ENCODE measurements around the gene KLK6. TPM values are rescaled to one million over a fixed set of nuclear protein-coding genes. Genes with fewer than 3 reads are reported as not detected.

KLK6 gene
- not detected for polyA plus RNA-seq

- Mint-ChIP-seq H3K27me3 (peaks cover 25% of the 10 kb centered on the region), H3K27ac (no peak within 1 kb of the TSS), H3K9me3 (peaks cover 0 to 1% (median 0%) of the 10 kb centered on the region in 3 donors), H3K4me3 (peak within 1 kb of the TSS in 1 of 4 donors; percentile 17), H3K36me3 (no peaks in the 10 kb centered on the region), H3K4me1 (no peaks in the 10 kb centered on the region)
These were observed at the start of gene KLK6 for GRCh38 chr19:50969413-50969760. TSS of gene KLK6 (minus strand) at chr19:50969591. CDS start at chr19:50968104, 1,487 bp downstream.

GRCh38 chr19:51018745-51019543, 49.6 kb upstream of the KLK6 start:
- Mint-ChIP-seq H3K9me3 (peaks cover 0 to 10% (median 0%) of the 10 kb centered on the region in 3 donors), H3K27ac (no peak overlapping the region), H3K4me1 (peaks cover 0 to 2% (median 1%) of the 10 kb centered on the region in 3 donors), H3K27me3 (peaks cover 50% of the 10 kb centered on the region), H3K4me3 (peak overlapping the region in 1 of 4 donors; percentile 74), H3K36me3 (peaks cover 2% of the 10 kb centered on the region)

DNA sequence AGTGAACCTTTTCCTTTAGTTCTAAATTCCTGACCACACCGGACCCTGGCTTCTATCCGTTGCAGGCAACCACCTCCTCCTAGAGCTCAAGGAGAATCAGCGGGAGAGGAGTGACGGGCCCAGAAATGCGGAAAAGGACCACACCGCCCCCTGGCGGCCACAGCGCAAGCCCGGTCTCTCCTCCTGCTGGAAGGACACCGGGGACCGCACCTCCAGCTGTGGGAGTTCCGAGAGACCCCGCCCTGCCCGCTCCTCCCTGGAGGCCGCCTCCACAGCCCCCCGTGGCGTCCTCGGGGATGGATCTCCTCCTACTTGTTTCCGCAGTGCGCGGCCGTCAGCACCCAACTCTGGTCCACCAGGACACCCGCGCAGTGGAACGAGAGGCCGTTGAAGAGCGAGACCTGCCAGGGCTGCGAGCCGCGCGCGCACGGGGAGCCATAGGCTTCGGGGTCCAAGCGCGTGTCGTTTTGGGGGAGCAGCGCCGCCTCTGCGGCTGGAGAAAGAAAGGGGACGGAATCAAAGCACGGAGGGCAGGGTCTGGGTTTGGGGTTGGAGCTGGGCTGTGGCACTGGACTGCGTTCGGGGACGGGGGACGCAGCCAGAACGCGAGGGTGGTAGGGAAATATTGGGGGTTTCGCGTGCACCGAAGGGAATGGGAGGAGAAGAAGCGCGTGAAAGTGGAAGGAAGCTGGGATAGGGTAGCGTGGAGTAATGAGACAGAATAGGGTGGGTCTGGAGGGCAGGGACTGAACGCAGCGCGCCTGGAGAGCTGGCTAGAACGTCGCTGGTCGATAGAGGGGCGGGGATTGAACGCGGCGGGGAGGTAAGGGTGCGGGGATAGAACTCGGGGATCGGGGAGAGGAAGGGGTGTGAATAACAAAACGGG, 47.6 kb upstream of the KLK6 start:
- peak overlapping the region in 3 of 4 donors; percentile 48 to 78 (median 60) for H3K4me3 Mint-ChIP-seq
- peak overlapping the region in 1 of 3 donors; percentile 78 for H3K27ac Mint-ChIP-seq
- peaks cover 0 to 2% (median 1%) of the 10 kb centered on the region in 3 donors for H3K4me1 Mint-ChIP-seq
- H3K9me3 Mint-ChIP-seq: peaks cover 0 to 10% (median 0%) of the 10 kb centered on the region in 3 donors
- peaks cover 54% of the 10 kb centered on the region for H3K27me3 Mint-ChIP-seq
- peaks cover 2% of the 10 kb centered on the region for H3K36me3 Mint-ChIP-seq

GRCh38 chr19:51015691-51016267, 46.4 kb upstream of the KLK6 start:
- peaks cover 0 to 2% (median 1%) of the 10 kb centered on the region in 3 donors for H3K4me1 Mint-ChIP-seq
- H3K4me3 Mint-ChIP-seq: peak overlapping the region in 1 of 4 donors; percentile 68
- H3K27ac Mint-ChIP-seq: peak overlapping the region in 1 of 3 donors; percentile 50
- peaks cover 54% of the 10 kb centered on the region for H3K27me3 Mint-ChIP-seq
- peaks cover 2% of the 10 kb centered on the region for H3K36me3 Mint-ChIP-seq
- peaks cover 0 to 12% (median 0%) of the 10 kb centered on the region in 3 donors for H3K9me3 Mint-ChIP-seq

DNA sequence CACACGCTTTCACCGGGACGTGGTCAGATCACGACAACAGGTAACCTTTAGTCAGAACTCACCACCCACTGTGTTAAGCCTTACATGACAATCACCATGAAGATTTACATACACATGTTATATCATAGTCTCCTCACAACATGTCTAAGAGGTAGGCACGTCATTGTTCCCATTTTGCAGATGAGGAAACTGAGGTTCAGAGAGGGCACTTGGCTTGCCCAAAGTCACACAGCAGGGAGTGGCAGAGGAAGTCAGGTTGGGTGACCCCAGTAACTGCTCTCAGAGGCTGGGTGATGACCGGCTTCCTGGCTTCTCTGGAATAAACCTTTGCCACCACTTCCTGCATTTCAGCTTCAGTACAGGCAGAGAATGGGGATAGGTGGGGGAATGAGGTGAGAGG, 44.9 kb upstream of the KLK6 start:
- peaks cover 56% of the 10 kb centered on the region for H3K27me3 Mint-ChIP-seq
- H3K4me1 Mint-ChIP-seq: peaks cover 0 to 5% (median 1%) of the 10 kb centered on the region in 3 donors
- no peak overlapping the region for H3K27ac Mint-ChIP-seq
- peaks cover 2% of the 10 kb centered on the region for H3K36me3 Mint-ChIP-seq
- peaks cover 0 to 12% (median 0%) of the 10 kb centered on the region in 3 donors for H3K9me3 Mint-ChIP-seq
- no peak overlapping the region for H3K4me3 Mint-ChIP-seq

DNA sequence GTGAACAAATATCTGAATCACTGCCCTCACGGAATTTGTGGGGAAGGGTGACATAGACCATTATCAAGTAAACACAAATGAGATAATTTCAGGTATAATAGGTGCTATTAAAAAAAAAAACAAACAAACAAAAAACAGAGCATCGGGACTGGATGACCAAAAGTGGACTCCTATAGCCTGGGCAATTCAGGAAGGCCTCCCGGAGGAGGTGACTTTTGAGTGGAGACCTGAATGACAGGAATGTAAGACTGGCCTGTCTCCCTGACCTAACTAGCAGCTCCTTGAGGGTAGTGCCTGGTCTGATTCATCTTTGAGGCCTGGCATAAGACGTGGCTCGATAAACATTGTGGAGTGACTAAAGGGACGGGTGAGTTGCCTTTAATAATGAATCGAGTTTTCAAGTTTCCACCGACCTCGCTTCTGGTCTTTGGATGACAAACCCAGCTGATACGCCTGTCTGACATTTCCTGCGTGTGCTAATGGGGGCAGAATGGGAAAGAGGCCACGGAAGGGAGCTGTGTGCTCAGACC, 43.3 kb upstream of the KLK6 start:
- H3K27me3 Mint-ChIP-seq: peaks cover 46% of the 10 kb centered on the region
- H3K4me1 Mint-ChIP-seq: peaks cover 0 to 3% (median 0%) of the 10 kb centered on the region in 3 donors
- H3K36me3 Mint-ChIP-seq: no peaks in the 10 kb centered on the region
- no peak overlapping the region for H3K27ac Mint-ChIP-seq
- H3K4me3 Mint-ChIP-seq: peak overlapping the region in 1 of 4 donors; percentile 4
- peaks cover 0 to 8% (median 0%) of the 10 kb centered on the region in 3 donors for H3K9me3 Mint-ChIP-seq

GRCh38 chr19:51010066-51010795, 40.8 kb upstream of the KLK6 start:
- Mint-ChIP-seq H3K4me3 (no peak overlapping the region), H3K9me3 (peaks cover 0 to 5% (median 0%) of the 10 kb centered on the region in 3 donors), H3K4me1 (peaks cover 0 to 3% (median 0%) of the 10 kb centered on the region in 3 donors), H3K36me3 (no peaks in the 10 kb centered on the region), H3K27me3 (peaks cover 23% of the 10 kb centered on the region), H3K27ac (peak overlapping the region in 1 of 3 donors; percentile 69)

DNA sequence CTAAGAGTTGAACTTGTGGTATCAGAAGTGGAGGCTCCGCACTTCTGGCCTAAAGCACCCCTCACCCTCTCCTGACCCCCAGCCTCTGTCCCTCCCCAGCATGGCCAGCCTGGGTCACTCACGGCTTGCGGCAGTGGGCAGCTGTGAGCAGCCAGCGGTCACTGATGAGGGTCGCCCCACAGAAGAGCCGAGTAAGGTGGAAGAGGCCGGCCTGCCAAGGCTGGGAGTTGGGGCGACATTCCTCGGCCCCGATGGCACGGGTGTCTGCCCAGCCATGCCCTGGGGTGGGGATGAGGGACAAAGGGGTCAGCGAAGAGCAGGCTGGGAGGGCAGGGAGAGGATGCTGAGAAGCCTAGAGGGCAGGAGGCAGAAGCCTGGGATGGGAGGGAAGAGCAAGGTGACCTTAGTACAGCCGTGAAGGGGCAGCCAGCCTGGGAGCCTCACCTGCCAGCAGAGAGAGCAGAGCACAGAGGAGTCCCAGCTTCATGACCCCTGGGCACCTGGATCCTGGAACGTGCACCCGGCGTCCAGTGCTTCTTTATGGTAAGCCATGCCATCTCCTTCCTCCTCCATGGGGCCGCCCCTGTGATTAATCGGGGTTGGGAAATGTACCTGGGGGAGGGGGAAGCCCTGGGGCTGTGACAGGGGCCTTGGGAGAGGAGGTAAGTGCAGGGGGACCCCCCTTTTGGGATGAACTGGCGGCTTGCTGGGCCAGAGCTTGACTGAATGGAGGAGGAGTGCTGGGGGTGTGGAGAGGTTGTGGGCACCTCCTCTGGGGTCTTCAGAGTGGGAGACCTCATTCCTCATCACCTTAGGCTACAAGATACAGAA, 39.9 kb upstream of the KLK6 start:
- peaks cover 17% of the 10 kb centered on the region for H3K27me3 Mint-ChIP-seq
- no peak overlapping the region for H3K4me3 Mint-ChIP-seq
- no peaks in the 10 kb centered on the region for H3K36me3 Mint-ChIP-seq
- peaks cover 0 to 3% (median 0%) of the 10 kb centered on the region in 3 donors for H3K4me1 Mint-ChIP-seq
- no peak overlapping the region for H3K27ac Mint-ChIP-seq
- peaks cover 0 to 3% (median 0%) of the 10 kb centered on the region in 3 donors for H3K9me3 Mint-ChIP-seq

DNA sequence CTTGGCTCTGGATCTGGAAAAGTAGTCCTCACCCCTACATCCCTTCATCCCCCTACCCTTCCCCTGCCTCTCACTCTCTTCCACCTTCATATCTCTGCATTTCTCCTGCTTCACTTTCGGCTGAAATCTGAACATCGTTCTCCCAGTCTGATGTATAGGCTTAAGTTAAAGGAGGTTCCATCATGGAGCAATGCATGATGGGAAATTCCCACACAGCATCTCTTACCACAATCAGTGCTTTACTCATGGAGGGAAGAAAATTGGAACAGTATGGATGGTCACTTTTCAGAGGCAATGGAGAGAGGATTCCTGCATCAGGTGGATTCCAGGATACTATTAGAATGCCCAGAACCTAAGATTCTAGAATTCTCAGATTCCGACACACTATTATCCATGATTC, 38.1 kb upstream of the KLK6 start:
- H3K4me3 Mint-ChIP-seq: no peak overlapping the region
- H3K27me3 Mint-ChIP-seq: peaks cover 11% of the 10 kb centered on the region
- peaks cover 0 to 3% (median 0%) of the 10 kb centered on the region in 3 donors for H3K4me1 Mint-ChIP-seq
- H3K27ac Mint-ChIP-seq: no peak overlapping the region
- no peaks in the 10 kb centered on the region for H3K36me3 Mint-ChIP-seq
- peaks cover 0 to 3% (median 1%) of the 10 kb centered on the region in 3 donors for H3K9me3 Mint-ChIP-seq

- no peak overlapping the region for H3K4me3 Mint-ChIP-seq
- no peak overlapping the region for H3K27ac Mint-ChIP-seq
- peaks cover 0 to 4% (median 0%) of the 10 kb centered on the region in 3 donors for H3K4me1 Mint-ChIP-seq
- H3K27me3 Mint-ChIP-seq: peaks cover 9% of the 10 kb centered on the region
- no peaks in the 10 kb centered on the region for H3K36me3 Mint-ChIP-seq
- H3K9me3 Mint-ChIP-seq: peaks cover 0 to 1% (median 1%) of the 10 kb centered on the region in 3 donors
These were observed 37.0 kb upstream of the KLK6 start for GRCh38 chr19:51006406-51006805.

- peaks cover 0 to 1% (median 0%) of the 10 kb centered on the region in 3 donors for H3K4me1 Mint-ChIP-seq
- H3K36me3 Mint-ChIP-seq: no peaks in the 10 kb centered on the region
- H3K27me3 Mint-ChIP-seq: peaks cover 9% of the 10 kb centered on the region
- H3K27ac Mint-ChIP-seq: no peak overlapping the region
- peaks cover 0 to 1% (median 1%) of the 10 kb centered on the region in 3 donors for H3K9me3 Mint-ChIP-seq
- H3K4me3 Mint-ChIP-seq: no peak overlapping the region
These were observed 35.9 kb upstream of the KLK6 start for GRCh38 chr19:51005248-51005647.

DNA sequence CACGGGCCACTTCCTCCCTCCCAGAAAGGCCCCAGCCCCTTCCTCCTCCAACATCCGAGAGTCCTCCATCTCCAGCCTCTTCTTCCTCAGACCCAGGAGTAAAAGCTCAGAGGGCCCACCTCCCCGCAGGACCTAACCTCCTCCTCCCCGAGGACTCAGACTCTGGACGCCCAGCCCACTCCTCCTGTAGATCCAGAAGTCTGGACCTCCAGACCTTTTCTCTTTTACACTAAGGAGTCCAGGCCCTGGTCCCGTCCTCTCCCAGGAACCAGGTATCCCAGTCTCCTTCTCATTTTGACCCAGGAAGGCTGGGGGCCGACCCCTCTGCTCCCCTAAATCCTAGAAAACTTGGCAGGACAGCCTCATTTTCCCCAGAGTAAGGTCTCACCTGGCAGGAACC, 33.9 kb upstream of the KLK6 start:
- peaks cover 0 to 1% (median 0%) of the 10 kb centered on the region in 3 donors for H3K4me1 Mint-ChIP-seq
- no peaks in the 10 kb centered on the region for H3K36me3 Mint-ChIP-seq
- H3K27me3 Mint-ChIP-seq: peaks cover 11% of the 10 kb centered on the region
- H3K9me3 Mint-ChIP-seq: peaks cover 0 to 1% (median 1%) of the 10 kb centered on the region in 3 donors
- no peak overlapping the region for H3K27ac Mint-ChIP-seq
- H3K4me3 Mint-ChIP-seq: no peak overlapping the region

Measured in IgD-negative memory B cell (primary cell).